Measurements from ENCODE around the gene ASXL1. TPM values are rescaled to one million over a fixed set of nuclear protein-coding genes. Genes with fewer than 3 reads are reported as not detected.
"Not testable (repeated sequence)": the region's sequence is repeated elsewhere in the genome, so short reads cannot be mapped to it uniquely, and the experiment has no call there.

ASXL1 gene
- total RNA-seq, 1 experiment from 2014 or later, result 43.5 TPM

DNA sequence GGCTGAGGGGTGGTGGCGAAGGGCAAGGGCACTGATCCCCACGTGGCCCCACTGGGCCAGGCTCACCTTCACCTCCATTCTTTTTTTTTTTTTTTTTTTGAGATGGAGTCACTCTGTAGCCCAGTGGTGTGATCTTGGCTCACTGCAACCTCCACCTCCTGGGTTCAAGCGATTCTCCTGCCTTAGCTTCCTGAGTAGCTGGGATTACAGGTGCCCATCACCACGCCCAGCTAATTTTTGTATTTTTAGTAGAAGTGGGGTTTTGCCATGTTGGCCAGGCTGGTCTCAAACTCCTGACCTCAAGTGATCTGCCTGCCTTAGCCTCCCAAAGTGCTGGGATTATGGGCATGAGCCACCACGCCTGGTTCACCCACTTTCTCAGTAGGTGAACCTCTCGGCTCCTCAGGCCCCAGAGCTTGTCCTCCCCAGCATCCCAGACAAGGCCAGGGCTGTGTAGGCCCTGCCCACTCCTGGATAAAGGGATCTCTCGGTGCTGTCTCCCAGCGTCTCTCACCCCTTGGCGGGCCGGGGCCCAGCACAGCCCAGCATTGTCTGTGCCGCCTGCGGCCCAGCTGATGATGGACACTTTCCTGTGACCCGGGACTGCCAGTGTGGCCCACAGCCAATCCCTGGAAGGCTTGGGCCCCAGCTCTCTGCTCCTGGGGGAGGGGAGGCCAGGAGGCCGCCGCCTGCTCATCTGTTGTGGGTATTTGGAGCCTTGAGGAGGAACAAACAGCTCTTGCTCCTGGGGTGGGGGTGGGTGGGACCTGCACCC, 108.0 kb downstream of the ASXL1 start:
- not testable (repeated sequence) for DNase-seq (ENCODE audit: low read depth)

DNA sequence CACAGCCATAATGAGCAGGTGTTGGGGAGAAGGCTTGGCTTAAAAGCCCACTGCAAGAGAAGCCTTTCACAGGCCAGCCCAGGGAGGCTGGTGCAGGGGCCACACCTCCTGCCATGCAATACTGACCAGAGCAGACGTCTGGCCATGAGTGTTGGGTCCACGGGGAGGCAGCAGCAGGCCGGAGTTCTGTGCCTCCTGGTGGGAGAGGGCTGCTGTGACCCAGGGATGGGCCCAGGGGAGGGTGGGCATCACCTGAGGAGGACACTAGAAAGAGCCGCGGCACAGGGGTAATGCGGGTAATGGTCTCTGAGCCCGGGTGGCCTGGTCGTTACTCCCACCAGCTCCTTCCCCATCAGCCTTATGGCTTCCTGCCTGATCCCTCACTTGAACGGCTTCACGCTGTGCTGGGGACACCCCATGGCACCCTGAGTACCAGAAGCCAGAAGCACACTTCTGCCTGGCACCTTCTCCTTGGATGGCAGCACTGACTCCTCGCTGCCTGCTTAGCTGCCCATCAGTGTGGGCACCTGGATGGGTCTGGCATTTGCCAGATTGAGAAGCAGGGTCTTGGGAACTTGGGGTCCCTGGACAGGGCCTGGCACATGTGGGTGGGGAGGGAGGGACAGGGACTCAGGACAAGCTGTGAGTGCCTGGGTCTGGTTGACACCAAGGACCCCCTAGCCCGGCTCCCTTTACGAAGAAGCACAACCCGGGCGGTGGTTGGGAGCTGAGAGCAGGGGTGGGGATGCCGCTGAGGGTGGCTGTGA, 108.8 kb downstream of the ASXL1 start:
- DNase-seq (ENCODE audit: low read depth), result no peak

DNA sequence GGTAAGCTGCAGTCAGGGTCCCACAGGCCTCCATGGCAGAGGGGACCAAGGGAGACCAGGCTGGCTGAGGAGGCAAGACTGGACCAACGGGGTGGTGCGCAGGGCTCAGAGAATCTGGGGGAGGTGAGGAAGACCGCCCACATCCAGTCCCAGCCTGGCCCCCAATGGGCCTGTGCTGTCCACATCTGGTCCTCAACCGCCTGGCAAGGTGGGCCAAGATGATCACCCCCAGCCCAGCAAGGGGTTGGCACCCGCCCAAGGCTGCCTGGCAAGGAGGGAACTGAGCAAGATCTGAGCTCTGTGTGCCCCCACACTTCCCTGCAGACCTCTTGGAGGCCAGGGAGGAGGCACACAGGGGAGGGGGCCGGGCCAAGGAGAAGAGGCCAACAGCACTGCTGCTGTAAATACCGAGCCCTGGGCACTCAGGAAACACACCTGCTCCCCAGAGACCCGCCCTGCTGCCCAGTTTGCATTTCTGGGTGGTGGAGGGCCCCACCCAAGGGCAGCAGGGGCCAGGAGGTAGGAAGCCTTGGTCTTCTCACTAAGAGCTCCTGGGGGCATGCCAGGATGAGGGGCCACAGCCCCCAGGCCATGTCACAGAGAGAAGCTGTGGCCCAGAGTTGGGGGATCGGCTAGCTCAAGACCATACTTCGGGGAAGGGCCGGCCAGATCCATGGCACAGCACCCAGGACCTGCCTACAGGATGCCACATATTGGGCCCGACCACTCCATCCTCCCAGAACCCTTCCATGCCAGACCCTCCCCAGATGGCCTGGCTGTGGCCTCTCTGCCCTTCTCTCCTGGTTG, 109.6 kb downstream of the ASXL1 start:
- DNase-seq (ENCODE audit: low read depth), result no peak

DNA sequence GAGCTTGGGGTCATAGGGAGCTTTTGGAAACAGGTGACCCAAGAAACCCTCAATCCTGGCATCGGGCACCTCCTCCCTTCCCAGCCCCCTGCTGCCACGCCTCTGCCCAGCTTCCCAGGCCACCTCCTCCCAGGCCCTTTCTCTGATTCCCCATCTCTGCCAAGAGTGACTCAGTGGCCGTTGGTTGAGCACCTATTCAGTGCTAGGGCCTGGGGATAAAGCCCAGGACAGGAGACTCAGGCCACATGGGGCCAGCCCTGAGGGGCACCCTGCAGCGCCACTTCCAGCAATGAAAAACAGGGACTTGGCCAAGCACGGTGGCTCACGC, 110.1 kb downstream of the ASXL1 start:
- DNase-seq (ENCODE audit: low read depth), result no peak

DNA sequence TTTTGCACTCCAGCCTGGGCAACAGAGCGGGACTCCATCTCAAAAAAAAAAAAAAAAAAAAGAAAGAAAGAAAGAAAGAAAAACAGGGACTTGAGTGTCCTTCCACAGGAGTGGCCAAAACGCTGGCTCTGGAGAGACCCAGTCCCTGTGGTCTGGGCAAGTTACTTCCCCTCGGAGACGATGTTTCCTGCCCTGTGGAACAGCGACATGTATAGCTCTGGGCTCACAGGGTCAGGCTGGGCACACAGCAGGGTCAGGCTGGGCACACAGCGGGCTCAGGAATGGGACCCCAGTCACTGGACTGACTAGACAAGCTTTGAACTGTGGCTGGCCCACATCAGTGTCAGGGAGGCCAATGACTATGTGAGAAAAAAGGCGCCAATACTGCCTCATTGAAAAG, 110.7 kb downstream of the ASXL1 start:
- DNase-seq (ENCODE audit: low read depth), result no peak

DNA sequence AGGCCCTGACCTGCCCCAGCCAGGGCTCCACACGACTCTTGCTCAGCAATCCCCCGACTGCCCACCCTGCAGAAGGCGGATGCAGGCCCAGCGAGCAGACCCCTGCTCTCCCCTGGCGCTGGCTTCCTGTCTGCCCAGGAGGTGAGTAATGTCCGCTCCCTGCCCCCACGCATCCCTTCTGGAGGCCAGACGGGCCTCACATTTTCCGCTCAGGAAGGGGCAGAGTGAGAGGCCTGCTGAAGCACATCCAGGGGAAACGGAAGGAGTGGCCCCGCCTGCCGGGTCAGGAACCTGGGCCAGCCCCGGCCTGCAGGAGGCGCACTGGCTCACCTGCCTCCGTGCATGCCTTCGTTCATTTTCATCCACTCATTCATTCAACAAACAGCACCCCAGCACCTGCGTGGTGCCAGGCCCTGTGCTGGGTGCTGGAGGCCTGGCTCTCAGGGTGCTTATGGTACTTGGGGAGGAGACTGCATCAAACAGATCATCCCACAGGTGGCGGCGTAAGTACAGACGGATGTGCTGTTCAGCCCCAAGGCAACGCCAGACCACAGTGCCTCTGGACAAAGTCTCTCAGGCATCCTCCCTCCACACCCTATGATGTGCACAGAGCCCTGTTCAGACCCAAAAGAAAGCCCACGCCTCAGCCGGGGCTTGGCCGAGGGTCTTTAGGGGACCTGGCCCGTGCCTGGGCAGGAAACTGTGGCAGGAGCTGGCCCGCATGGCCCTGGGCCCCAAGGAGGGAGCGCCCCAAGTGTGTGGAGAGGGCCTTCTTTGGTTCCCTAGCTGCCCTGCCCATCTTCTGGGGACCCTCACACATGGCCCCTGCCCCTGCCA, 112.1 kb downstream of the ASXL1 start:
- peak; percentile 54 for DNase-seq (ENCODE audit: low read depth)

DNA sequence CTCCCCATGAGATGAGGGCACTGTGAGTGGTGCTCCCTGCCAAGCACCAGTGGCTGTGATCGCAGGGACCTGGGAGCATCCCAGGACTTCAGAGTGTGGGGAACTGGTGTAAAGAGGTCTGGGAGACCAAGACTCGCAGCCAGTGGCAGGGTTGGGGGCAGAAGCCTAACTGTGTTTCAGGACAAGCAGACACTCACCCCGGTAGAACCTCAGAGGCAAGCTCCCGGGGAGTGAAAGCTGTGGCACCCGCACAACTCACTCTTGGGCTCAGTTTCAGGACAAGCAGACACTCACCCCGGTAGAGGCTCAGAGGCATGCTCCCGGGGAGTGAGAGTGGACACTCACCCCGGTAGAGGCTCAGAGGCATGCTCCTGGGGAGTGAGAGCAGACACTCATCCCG, 112.8 kb downstream of the ASXL1 start:
- no peak for DNase-seq (ENCODE audit: low read depth)

DNA sequence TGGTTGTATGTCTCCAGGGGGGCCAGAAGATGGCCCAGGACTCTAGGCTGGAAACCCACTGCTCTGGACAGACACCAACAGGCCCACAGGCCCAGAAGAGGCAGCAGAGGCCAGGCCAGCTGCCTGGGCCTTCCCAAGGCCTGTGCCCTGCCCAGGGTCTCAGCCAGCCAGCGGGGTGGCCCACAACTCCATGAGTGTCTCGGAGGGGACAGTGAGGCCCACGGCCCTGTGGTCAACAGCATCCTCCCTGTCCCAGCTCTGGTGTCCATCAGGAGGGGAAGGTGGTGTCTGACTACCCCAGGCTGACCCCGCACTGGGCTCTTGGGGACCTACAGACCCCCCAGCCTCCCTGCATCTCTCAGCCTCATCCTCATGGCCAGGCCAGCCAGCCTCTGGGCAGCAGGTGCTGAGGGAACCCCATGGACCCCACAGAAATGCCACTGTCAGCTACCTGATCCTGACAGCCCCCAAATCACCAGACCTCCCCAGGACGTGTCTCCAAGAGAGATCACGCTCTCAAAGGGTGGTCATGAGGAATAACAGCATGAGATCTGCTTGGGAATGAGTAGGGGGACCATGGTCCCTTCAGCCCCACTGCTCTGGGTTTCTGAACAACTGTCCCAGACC, 114.6 kb downstream of the ASXL1 start:
- DNase-seq (ENCODE audit: low read depth), result no peak

DNA sequence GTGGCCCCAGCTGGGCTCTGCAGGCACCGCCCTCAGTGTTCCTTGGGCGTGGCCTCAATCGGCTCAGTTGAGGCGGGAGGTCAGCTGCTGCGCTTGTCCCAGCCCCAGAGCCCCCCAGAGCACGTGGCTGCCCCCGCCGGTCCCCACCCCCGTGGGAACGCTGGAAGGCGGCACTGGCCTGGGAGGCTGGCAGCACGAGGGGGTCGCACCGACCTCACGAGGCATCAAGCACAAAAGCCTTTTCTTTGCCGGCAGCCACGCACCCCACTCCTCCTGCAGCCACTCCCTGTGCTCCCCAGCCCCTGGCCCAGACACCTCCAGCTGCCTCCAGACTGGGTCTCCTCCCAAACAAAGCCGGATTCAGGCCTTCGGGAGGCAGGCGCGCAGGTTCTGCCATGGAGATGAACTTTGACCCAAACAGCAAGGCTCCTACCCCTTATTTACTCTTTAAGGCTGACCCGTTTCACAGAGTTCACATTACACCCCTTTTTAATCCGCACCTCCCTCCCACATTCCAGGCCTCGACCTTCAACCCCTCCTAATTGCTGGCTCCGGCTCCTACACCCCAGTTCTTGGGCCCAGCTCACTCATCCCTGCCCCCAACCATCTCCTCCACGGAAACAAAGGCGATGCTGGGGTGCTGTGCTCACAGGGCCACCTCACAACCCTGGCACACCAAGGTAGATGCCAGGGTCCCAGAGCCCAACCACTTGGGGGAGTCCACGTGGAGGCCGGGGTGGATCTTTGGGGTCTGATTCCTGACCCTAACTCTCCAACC, 115.3 kb downstream of the ASXL1 start:
- no peak for DNase-seq (ENCODE audit: low read depth)

DNA sequence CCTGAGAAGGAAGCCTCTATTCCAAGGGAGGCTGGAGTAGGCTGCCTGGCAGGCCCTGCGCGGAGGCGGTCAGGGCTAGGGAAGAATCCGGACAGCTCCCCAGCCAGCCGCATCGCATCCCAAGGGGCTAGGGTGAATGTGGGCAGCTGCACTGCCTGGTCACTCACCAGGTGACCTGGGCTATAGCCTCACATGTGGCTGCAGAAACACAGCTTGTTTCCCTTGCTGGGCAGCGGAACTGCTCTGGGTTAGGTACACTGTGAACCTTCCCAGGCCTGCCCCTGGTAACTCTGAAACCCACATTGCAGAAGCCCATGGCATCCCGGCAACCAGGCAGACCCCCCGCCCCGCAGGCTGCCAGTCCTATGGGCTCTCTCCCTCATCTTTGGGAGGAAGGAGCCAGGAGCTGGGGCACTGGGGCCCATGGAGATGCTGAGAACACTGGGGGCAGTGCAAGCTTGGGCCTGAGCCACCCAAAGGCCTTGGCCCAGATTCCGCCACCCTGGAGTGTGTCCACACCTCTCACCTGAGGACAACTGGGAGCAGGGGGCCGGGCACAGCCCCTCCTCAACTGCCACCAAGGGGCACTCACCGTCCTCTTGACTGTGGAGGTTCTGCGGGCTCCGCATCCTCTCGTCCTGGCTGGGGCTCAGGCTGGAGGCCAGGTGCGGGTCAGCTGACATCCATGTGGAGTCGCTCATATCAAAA, 116.0 kb downstream of the ASXL1 start:
- no peak for DNase-seq (ENCODE audit: low read depth)

DNA sequence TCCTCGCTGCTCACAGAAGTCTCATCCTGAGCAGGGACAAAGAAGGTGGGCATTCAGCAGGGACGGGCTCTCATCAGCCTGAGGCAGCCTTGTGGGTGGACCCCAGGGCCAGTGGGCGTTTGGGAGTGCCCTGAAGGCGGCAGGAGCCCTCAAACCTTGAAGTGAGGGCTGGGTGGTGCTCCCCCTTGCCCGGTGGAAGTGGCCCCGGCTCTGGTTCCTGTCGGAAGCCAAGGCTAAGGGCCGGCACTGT, 116.5 kb downstream of the ASXL1 start:
- DNase-seq (ENCODE audit: low read depth), result no peak

DNA sequence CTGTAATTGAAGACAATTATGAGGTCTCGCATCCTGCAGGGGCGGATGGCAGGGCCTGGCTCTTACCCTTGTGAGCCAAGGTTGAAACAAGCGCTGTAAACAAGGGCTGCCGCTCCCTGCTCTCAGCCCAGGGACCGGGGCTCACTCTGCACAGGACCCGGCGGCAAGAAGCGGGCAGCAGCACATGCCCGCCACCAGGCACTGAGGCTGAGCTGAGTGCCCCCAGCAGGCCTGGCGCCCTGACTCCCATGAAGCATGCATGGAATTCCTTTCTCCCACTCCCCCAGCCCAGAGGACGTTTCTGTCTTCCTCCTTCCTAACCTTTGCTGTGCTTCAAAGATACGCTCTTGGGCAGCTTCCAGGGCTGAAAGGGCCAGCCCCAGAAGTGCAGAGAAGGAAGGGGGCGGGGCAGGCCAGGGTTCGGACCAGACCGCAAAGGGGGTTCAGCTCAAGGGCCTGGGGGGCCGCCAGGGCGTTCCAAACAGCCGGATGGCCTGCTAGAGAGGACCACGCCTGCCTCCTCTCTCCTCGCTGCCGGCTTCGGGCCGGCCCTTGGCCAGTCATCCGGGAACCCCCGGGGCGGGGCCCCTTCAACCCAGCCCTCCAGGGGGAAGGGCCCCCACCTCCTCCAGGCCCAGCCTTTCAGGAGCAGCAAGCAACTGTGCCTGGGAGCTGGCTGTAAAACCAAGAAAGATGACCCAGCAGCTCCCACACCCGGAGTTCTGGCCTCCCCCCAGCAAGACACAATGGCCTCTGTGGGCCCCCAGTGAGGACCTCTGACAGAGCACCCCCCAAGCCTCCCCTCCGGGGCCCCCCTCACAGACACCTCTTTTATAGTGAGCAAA, 117.1 kb downstream of the ASXL1 start:
- peak; percentile 97 for DNase-seq (ENCODE audit: low read depth)

DNA sequence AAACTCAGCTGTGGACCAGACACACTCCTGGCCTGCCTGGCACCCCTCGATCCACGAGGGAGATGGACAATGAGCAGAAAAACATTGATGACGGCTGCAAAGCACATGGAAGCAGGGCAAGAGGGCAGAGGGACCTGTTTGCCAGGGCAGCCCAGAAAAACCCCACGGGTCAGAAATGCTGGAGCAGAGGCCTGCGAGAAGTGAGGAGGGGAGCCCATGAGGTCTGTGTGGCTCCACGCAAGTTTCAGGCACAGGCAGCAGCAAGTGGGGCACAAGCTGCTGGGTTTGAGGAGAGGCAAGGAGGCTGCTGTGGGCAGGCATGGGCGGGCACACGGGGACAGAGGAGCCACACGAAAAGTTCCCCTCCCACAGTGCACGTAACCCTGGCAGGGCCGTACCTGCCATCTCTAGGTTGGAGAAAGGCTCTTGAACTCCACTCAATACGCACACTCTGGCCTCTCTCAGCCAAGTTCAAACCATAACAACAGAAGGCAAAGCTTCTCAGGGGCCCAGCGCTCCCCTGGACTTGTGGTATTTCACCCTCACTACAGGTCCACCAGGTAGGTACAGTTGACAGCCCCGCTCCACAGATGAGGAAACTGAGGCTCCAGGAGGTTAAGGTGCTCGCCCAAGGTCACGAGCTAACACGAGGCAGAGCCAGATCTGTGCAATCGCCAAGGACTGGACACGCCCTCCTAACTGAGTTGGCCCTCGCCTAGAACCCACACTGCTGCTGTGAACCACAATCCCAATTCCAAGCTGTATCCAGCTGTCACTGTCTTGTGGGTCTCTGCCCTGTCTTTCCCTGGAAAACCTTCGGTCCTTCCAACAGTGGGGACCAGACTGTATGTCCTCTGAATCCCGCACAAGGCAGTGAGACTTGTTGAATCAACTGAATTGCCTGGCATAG, 118.8 kb downstream of the ASXL1 start:
- no peak for DNase-seq (ENCODE audit: low read depth)

DNA sequence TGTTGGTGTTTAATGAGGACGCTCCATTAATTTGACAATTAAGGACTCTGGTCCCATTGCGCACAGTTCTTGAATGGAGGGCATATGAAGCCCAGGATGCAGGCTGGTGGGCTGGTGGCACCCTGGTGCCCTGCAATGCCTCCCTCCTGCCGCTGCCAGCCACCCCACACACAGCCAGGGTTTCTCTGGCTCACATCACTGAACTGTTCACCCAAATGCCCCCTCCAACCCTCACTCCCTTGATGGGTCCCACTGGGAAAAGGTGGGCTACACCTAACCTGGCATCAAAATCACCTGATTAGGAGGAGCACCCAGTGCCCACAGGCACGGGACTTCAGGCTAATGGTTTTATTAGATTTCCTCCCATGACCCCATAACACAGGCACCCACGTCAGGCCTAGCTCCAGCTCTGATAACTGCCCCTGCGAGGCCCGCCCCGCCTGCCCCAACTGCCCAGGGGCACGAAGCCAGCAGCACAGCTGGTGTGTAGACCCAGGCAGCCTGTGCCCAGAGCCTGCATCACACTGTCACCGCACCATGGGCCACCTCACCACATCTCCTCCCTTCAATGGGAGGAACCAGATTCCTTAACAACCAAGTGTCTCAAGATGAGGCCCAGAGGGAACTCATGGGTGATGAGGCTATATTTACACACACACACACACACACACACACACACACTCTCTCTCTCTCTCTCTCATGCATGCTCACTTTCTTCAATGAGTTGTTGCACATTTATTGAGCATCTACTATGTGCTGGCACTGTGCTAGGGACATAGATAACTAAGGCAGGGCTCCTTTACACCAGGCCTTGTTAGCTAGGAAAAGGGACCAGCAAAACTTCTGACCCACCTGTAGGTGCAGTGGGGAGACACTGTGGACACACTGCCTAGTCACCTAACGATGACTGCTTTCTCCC, 119.7 kb downstream of the ASXL1 start:
- DNase-seq (ENCODE audit: low read depth), result no peak

DNA sequence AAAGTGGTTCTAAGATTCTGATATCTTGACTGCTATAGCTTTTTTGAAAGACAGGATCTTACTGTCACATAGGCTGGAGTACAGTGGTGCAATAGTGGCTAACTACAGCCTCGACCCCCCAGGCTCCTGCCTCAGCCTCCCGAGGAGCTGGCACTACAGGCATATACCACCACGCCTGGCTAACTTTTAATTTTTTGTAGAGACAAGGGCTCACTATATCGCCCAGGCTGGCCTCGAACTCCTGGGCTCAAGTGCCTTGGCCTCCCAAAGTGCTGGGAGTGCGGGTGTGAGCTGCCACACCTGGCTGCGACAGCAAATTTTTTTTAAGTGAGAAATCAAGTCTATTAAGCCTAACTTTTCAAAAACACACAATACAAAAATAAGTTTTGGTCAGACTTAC, 120.4 kb downstream of the ASXL1 start:
- no peak for DNase-seq (ENCODE audit: low read depth)

DNA sequence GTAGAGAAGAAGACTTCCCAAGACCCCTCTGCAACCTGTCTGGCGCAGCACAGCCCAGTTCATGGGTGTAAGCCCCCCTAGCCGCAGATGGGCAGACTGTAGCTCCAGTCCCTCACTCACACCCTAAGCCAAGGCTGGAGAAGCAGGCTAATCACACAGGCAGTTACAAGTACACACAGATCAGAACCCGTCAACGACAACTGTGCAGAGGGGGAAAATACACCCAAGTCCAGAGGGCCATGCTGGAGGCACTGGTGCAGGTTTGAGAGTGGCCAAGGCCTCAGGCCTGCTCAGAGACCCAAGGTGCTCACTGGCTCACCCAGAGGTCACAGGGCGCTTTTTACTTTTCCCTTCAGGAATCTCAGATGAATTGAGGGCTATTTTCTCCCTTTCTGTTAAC, 120.9 kb downstream of the ASXL1 start:
- no peak for DNase-seq (ENCODE audit: low read depth)

DNA sequence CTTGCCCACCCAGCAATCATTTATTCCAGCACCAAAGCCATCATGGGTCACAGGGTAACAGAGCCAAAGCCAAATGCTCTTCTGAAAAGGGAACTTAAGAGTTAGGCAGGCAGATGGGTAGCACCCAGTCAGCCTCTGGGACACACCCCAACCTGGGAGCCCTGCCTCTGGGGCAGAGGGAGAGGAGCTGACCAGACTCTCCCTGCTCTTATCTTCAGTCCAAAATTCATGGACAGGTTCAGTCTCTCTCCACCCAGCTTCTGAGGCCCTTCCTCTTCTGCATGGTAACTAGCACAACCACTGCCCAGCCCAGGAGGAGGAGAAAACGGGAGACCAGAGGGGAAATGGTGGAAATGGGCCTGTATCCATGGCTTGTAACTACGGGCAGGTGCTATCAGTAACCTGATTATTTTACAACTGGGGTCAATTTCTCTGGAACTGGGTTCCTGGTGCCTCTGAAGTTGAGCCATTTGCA, 121.6 kb downstream of the ASXL1 start:
- no peak for DNase-seq (ENCODE audit: low read depth)
